Measurements from ENCODE around the gene AGBL5.

The AGBL5 gene

DNA sequence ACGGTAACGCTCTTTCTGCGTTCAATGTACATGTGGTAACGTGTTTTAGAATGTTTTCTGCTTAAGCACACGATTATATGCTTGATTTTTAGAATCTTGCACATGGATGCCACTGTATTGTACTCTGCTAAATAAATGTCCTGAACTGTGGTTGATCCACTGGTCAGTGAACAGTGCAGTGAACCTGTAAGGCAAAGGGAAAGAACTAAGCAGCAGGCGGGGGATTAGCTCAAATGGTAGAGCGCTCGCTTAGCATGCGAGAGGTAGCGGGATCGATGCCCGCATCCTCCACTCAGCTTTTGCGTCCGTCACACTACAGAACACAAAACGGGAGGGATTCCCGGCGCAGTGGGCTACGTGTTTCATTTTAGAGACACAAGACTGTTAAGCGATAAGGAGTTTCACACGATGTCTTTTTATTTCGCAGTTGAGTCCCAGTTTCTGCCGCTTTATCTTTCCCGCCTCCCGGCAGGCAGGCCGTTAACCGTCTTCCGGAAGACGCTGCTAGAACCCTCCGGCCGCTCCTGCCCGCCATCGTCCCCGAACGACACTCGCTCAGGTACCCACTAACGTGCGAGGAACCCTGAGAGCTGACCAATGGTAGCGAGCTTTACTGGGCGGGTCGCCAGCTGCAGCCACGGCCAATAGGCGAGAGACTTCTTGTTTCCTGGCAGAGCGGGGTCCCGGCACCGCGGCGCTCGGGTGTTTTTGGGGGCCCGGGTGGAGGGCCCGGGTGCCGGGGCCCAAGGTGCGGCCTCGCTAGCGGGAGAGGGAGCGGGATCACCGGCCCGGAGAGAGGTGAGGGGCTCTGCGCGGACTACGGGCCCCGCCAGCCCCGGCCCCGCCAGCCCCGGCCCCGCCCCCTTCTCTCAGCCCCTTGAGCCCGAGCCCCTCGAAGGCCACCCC lies at the start of gene AGBL5:
Gene AGBL5 (plus strand): TSS at position 673 of the 906 bp plus-strand sequence. CDS start 1,291 bp downstream, outside the sequence.
- peak; percentile 97 for DNase-seq

- DNase-seq: no peak
Observed at GRCh38 chr2:27001950-27002349, 49.5 kb upstream of the AGBL5 start.

- DNase-seq: no peak
Observed at GRCh38 chr2:27003007-27003406, 48.5 kb upstream of the AGBL5 start.

DNA sequence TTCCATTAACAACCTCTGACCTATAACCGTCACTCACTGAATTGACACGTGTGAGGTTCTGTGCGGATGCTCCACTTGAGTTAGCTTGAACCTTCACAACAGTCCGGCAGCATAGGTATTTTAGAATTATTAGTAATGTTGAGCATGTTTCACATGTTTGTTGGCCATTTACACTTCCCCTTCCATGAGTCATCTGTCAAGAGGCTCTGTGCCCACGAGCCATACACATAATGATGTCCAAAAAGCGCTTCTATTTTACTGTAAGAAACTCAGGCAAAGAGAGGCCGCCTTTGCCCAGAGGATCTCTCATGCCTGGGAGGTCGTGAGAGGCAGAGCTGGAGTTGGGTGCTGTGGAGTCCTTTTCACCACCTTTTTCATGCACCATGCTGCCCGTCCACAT lies 47.6 kb upstream of the AGBL5 start:
- DNase-seq: no peak

DNA sequence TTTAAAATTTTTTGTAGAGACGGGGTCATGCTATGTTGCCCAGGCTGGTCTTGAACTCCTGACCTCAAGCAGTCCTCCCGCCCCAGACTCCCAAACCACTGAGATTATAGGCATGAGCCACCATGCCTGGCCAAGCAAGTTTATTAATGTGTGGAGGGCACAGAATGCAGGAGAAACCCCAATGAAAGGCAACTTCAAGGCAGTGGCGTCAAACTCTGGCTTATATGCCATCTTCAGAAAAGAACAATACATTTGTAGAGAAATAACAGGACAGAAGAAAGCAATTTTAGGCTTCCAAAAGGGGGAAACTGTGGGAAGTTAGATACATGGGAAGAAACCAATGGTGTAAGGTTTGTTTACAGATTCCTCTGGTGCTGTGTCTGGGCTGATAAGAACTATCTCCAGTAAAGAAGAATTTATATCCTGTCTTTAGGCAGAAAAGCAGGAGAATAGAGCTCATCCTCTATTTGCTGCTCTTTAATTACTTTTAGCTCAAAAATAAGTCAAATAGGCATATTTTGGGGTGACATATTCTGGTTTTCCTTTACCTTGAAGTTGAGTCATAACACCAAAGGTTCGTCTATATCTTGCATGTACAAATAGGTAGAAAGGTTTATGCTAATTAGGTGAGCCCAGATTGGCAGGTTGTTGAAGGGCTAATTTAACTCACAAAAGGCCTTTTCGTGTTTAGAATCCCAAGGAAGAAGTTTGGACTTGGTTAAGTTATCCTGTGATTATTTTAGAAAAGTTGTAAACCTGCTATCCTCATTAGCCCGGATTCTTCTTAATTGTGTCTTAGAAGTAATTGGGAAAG lies 44.7 kb upstream of the AGBL5 start:
- no peak for DNase-seq

DNA sequence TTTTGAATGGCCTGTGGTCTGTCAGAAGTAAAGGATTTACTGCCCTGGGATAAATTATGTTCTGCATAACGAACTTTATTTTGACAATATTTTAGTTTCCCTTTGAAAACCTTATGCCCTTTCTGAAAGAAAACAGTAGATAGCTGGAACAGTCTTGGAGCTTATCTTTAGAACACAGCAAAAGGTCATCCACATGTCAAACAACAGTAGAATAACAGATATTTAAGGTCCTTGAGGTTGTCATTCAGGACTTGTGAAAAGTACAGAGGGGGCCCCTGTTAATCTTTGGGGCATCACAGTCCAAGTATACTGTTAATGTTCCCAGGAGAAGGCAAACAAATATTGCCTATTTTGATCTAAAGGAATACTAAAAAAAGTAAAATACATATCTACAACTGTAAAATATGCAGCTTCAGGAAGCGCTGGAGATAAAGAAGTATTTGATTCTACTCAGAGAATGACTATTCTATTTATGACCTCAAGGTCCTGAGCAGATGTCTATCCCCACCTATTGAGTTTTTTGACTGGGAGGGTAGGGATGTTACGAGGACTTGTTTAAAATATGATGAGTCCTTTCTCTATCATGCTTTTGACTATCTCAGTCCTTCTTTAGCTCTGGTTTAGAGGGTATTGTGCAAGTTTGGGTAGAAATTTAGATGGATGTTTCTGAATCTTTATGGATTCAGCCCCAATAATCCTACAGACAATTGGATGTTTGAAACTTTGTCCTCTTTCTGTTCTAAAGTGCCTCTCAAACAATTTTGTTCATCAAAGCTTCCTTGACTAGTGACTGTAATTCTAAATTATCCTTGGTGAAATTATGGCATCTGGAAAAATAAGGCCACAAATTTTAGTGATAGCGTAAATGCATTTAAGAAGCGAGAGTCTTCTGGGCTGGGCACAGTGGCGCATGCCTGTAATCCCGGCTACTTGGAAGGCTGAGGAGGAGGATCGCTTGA lies 43.8 kb upstream of the AGBL5 start:
- DNase-seq: no peak

DNA sequence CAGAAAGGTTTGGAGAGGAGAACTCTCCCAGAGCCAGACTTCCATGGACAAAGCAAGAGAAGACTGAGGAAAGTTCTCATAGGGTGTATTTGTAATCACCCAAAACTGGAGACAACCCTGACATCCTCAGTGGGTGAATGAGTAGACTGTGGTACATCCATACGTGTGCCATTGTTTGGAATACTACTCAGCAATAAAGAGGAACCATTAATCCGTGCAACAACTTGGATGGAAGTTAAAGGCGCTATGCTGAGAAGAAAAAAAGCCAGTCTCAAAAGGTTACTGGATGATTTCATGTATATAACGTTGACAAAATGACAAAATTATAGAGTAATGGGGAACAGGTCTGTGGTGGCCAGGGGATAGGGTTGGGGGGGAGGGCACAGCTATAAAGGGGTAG lies 42.8 kb upstream of the AGBL5 start:
- no peak for DNase-seq

DNA sequence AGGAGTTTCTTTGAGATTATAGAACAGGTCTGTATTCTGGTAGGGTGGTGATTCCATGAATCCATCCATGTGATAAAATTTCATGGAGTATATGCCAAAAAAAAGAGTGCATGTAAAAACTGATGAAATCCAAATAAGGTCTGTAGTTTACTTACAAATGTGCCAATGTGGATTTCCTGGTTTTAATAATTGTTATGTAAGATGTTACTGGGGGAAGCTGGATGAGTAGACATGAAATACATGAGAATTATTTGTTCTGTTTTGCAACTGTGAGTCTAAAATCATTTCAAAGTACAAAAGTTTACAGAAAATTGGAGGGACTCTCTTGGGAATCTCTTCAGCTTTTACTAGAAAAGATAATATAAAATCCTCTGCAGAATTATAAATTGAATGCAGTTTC lies 42.4 kb upstream of the AGBL5 start:
- DNase-seq: no peak

- no peak for DNase-seq
Observed at GRCh38 chr2:27009716-27010115, 41.8 kb upstream of the AGBL5 start.

- no peak for DNase-seq
Observed at GRCh38 chr2:27010139-27010538, 41.3 kb upstream of the AGBL5 start.

DNA sequence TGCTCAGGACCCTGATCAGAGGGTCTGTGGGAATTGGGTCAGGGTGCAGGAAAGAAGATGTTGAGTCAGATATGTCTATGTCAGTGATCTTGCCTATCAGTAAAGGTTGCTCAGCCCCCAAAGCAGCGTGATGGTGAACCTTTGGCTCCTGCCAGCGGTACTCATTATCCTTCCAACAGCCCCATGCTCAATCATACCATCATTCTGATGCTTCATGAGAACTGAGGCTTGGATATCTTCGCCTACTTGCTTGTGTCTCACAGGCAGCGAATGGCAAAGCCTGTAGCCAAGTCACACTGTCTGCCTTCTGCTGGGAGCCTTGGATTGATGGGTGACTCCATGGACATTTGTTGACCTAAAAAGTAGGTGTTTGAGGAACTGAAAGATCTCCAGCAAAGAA lies 37.7 kb upstream of the AGBL5 start:
- DNase-seq: no peak

DNA sequence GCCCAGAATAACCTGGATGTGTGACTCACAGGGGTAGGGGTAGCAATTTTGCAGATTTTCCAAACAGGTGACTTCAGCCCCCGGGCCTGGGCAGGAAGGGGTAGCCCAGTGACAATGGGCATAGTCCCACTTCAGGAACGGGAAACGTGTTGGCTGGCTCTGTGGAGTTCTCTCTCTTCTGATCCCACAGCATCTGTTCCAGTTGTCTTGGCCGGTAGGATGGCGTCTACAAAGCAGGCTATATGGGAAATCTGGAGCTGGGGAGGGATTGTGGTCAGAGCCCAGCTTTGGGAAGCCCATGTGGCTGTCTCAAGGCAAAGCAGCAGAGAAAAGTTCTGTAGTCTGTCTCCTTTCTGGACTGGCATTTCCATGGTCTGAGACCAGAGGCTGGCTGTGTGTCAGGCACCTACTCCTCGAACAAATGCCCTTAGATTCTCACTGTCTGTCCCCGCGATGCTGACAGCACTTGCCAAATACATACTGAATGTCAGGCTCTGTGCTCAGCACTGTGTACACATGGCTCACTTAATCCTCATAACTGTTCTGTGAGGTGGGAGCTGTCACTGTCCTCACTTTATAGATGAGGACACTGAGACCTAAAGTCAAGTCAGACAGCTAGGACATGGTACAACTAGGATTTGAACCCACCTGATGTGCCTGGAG lies 36.6 kb upstream of the AGBL5 start:
- DNase-seq: no peak

- peak; percentile 64 for DNase-seq
Observed at GRCh38 chr2:27016801-27017325, 34.6 kb upstream of the AGBL5 start.

DNA sequence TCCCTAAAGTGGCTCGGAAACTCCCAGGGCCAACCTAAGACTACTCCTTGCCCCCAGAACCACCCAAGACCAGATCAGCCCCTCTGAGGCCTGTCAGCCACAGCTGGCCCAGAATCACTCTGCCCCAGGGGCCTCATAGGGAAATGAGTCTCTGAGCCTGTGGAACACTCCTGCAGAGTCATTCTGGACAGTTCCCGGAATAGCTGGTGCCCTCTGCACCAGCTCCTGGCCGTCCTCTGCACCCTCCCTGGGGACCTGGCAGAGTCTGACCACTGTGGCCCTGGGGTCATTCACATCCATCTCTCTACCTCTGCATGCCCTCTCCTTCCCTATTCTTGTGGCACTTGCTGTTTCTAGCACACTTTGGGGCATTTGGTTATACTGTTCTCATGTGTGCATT lies 33.3 kb upstream of the AGBL5 start:
- DNase-seq: no peak

- DNase-seq: no peak
Observed at GRCh38 chr2:27019459-27019858, 32.0 kb upstream of the AGBL5 start.

DNA sequence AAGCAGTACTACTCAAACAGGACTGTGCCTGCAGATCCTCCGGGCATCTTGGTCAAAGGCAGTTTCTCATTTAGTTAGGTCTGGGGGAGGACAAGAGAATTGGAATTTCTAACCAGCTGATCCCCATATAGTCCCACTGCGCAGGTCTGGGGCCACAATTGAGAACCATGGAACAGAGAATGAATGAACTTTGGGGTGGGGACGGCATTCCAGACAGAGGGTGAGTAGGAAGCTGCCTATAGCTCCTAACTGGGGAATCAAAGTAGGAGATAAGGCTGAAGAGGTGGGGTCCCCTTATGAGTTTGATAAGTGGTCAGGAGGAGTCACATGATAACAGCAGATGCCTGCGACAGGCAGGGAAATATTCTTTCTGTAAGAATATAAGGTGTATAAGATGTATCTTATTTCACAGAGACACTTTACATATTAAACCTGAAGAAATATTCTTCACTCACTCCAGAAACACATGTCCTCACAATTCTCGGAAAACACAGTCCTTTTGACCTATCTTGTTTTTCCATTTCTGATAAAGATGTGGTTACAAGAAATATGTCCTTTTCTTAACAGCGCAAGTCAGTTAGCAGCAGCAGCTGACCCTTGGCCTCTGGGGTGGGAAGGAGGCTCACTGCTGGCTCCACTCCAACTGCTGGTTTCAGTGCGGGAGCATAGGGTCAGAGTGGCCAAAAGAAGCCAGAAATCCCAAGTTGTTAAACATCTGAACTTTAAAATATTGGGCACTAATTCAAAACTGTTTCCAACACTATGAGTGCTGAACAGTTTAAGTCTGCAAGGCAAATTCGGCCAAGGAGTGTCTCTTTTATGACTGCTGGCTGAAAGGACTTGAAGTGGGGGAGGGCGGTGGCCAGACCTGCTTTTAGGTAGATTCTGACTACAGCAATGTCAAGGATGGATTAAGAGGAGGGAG lies 31.3 kb upstream of the AGBL5 start:
- no peak for DNase-seq

- no peak for DNase-seq
Observed at GRCh38 chr2:27021253-27022049, 30.0 kb upstream of the AGBL5 start.

GRCh38 chr2:27023740-27024139 lies 27.7 kb upstream of the AGBL5 start:
- DNase-seq: no peak

- DNase-seq: no peak
Observed at GRCh38 chr2:27024188-27024587, 27.3 kb upstream of the AGBL5 start.

DNA sequence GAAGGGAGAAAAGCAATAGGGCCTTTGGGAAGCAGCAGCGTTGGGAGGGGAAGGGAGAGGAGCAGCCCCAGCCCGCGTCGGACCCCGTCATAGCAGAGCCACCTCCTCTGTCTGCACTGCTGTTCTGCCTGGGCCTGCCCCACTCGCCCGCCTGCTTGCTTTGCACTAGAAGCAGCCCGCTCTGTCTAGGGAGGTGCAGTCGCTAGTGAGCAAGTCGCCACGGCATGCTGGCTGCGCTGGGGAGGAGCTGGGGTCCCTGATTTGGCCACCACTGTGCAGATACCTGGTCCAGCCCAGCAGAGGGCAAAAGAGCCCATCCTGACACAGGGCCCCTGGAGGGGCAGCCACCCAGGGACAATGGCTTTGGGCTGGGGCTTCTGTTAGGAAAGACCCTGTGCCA lies 26.7 kb upstream of the AGBL5 start:
- DNase-seq: no peak

Measured in NCI-H345 (cell line).